Tibial nerve (tissue), 4 donors: Measurements from ENCODE around the gene MTHFR. TPM values are rescaled to one million over a fixed set of nuclear protein-coding genes. Genes with fewer than 3 reads are reported as not detected.

Experiments
- DNase-seq, 2 donors: peaks; one replicate each; pipeline ENCODE4 v3.0.0-alpha.2; 2019; ENCODE audit warnings: low spot score in 2 of 2
- H3K27ac ChIP-seq, 4 donors: fragments of 200-600 bp; sonication (generic) in 3 of 4; one replicate each; pipeline ENCODE4 v1.5.1; 2017 to 2019; ENCODE audit warnings: mild to moderate bottlenecking in 1 of 4
- H3K27me3 ChIP-seq, 2 donors: fragments of 200-600 bp; sonication (generic) in 1 of 2; one replicate each; pipeline versions ENCODE4 v1.5.1 to v1.6.0; 2017 to 2019
- H3K36me3 ChIP-seq, 3 donors: fragments of 200-600 bp; sonication (generic); one replicate each; pipeline ENCODE4 v1.5.1; 2018 to 2019
- H3K4me1 ChIP-seq, 4 donors: fragments of 200-600 bp; sonication (generic) in 3 of 4; one replicate each; pipeline ENCODE4 v1.5.1; 2017 to 2019
- H3K4me3 ChIP-seq, 4 donors: fragments of 200-600 bp; sonication (generic) in 3 of 4; one replicate each; pipeline ENCODE4 v1.5.1; 2017 to 2019; ENCODE audit warnings: mild to moderate bottlenecking in 1 of 4, moderate library complexity in 1 of 4
- H3K9me3 ChIP-seq, 4 donors: fragments of 200-600 bp; sonication (generic) in 3 of 4; one replicate each; pipeline ENCODE4 v1.5.1; 2017 to 2019
- EP300 ChIP-seq, 2 donors: sonication (generic); formaldehyde crosslinking; IDR thresholded peaks; one replicate each; pipeline ENCODE4 v1.6.1; 2017; ENCODE audit warnings: antibody characterized with exemption in 2 of 2, mild to moderate bottlenecking in 1 of 2
- POLR2A ChIP-seq, 2 donors: fragments of 450-650 bp; IDR thresholded peaks; one replicate each; pipeline ENCODE4 v1.6.1; 2017; ENCODE audit warnings: antibody characterized with exemption in 2 of 2, mild to moderate bottlenecking in 2 of 2, moderate library complexity in 2 of 2
- WGBS, 2 donors: methylation state at CpG; one replicate each; pipeline ENCODE4 v1.1.5; 2018; 5-methylcytosine and 5-hydroxymethylcytosine counted together
- total RNA-seq, 4 donors: library from RNA; depleted of rRNA; stranded (reverse); fragments of >200 nt; gene quantifications; one replicate each; pipeline ENCODE4 v1.1.0, GENCODE V29; 2016
- TF ChIP-seq, protein P1 (sequence below), 5 experiments: fragments of 200-600 bp in 3 of 5; fragments of 450-650 bp in 2 of 5; sonication (generic) in 3 of 5; IDR thresholded peaks; one replicate each; pipeline ENCODE4 v1.5.1; 2016 to 2019; ENCODE audit warnings: antibody characterized with exemption in 5 of 5, mild to moderate bottlenecking in 3 of 5, moderate library complexity in 2 of 5

The MTHFR gene
- total RNA-seq, 4 donors from 2014 or later: 61.2 to 93.9 (median 69.9) TPM

- 81 to 85% methylated on average over 29 to 30 of the region's 36 CpGs for WGBS, 2 donors
- Histone ChIP-seq H3K27ac (no peak overlapping the region), H3K27me3 (no peaks in the 10 kb centered on the region), H3K9me3 (no peaks in the 10 kb centered on the region), H3K36me3 (peaks cover 0 to 99% (median 40%) of the 10 kb centered on the region in 3 donors), H3K4me1 (no peaks in the 10 kb centered on the region), H3K4me3 (no peak overlapping the region)
- no peak for TF ChIP-seq EP300 (IDR thresholded peaks at IDR 0.05)
- TF ChIP-seq POLR2A (IDR thresholded peaks at IDR 0.05): no peak
- TF ChIP-seq, protein P1, sequence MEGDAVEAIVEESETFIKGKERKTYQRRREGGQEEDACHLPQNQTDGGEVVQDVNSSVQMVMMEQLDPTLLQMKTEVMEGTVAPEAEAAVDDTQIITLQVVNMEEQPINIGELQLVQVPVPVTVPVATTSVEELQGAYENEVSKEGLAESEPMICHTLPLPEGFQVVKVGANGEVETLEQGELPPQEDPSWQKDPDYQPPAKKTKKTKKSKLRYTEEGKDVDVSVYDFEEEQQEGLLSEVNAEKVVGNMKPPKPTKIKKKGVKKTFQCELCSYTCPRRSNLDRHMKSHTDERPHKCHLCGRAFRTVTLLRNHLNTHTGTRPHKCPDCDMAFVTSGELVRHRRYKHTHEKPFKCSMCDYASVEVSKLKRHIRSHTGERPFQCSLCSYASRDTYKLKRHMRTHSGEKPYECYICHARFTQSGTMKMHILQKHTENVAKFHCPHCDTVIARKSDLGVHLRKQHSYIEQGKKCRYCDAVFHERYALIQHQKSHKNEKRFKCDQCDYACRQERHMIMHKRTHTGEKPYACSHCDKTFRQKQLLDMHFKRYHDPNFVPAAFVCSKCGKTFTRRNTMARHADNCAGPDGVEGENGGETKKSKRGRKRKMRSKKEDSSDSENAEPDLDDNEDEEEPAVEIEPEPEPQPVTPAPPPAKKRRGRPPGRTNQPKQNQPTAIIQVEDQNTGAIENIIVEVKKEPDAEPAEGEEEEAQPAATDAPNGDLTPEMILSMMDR (IDR thresholded peaks at IDR 0.05): no peak
- no peak for DNase-seq
Observed at GRCh38 chr1:11836955-11837766, 31.4 kb upstream of the MTHFR start.

DNA sequence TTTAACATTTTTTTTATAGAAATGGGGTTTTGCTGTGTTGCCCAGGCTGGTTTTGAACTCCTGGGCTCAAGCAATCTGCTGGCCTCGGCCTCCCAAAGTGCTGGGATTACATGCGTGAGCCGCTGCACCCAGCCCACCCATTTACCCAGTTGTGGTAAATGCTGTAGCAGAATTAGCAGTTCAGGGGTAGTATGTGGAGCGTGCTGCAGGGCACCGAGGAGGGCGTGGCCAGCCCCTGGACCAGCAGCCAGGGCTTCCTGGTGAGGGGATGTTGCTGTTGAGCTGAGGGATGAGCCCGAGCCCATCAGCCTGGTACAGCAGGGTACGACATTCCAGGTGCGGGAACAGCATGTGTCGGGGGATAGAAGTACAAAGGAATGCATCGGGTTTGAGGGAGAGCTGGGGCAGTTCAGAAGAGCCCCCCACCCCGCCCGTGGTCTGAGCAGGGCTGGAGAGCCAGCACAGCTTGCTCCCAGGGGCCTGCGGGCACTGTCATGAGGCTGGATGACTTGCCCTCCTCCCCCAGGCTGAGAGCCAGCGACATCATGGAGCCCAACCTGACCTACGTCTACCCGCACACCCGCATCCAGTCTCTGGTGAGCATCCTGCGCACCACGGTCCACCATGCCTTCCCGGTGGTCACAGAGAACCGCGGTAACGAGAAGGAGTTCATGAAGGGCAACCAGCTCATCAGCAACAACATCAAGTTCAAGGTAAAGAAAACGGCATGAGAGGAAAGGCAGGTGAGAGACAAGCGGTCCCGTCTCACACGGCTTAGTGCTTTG lies 29.9 kb upstream of the MTHFR start:
- Histone ChIP-seq H3K4me1 (no peaks in the 10 kb centered on the region), H3K27me3 (no peaks in the 10 kb centered on the region), H3K9me3 (no peaks in the 10 kb centered on the region), H3K36me3 (peaks cover 0 to 99% (median 33%) of the 10 kb centered on the region in 3 donors), H3K27ac (no peak overlapping the region), H3K4me3 (no peak overlapping the region)
- TF ChIP-seq, protein P1 (IDR thresholded peaks at IDR 0.05): no peak
- TF ChIP-seq EP300 (IDR thresholded peaks at IDR 0.05): no peak
- TF ChIP-seq POLR2A (IDR thresholded peaks at IDR 0.05): no peak
- no peak for DNase-seq
- 91% methylated on average over 25 to 28 of the region's 28 CpGs for WGBS, 2 donors

GRCh38 chr1:11833900-11834299 lies 28.1 kb upstream of the MTHFR start:
- DNase-seq: no peak
- peaks cover 0 to 99% (median 36%) of the 10 kb centered on the region in 3 donors for H3K36me3 ChIP-seq

GRCh38 chr1:11833497-11833896 lies 27.7 kb upstream of the MTHFR start:
- H3K4me3 ChIP-seq: no peak overlapping the region
- H3K4me1 ChIP-seq: no peaks in the 10 kb centered on the region
- H3K27ac ChIP-seq: no peak overlapping the region
- 84 to 94% methylated on average over 8 of the region's 8 CpGs for WGBS, 2 donors
- TF ChIP-seq POLR2A (IDR thresholded peaks at IDR 0.05) (no peak), EP300 (IDR thresholded peaks at IDR 0.05) (no peak)
- TF ChIP-seq, protein P1 (IDR thresholded peaks at IDR 0.05): no peak
- no peaks in the 10 kb centered on the region for H3K9me3 ChIP-seq
- H3K27me3 ChIP-seq: no peaks in the 10 kb centered on the region
- no peak for DNase-seq
- H3K36me3 ChIP-seq: peaks cover 0 to 100% (median 40%) of the 10 kb centered on the region in 3 donors

More at GRCh38 chr1:11833900-11834299, 28.1 kb upstream of the MTHFR start:
- TF ChIP-seq, protein P1 (IDR thresholded peaks at IDR 0.05): no peak
- no peak for TF ChIP-seq POLR2A (IDR thresholded peaks at IDR 0.05)
- TF ChIP-seq EP300 (IDR thresholded peaks at IDR 0.05): no peak
- no peaks in the 10 kb centered on the region for H3K9me3 ChIP-seq
- 90% methylated on average over 13 of the region's 13 CpGs for WGBS, 2 donors
- no peaks in the 10 kb centered on the region for H3K4me1 ChIP-seq
- H3K4me3 ChIP-seq: no peak overlapping the region
- no peak overlapping the region for H3K27ac ChIP-seq
- H3K27me3 ChIP-seq: no peaks in the 10 kb centered on the region
